ENCODE data around the gene XXYLT1.

Gene XXYLT1

DNA sequence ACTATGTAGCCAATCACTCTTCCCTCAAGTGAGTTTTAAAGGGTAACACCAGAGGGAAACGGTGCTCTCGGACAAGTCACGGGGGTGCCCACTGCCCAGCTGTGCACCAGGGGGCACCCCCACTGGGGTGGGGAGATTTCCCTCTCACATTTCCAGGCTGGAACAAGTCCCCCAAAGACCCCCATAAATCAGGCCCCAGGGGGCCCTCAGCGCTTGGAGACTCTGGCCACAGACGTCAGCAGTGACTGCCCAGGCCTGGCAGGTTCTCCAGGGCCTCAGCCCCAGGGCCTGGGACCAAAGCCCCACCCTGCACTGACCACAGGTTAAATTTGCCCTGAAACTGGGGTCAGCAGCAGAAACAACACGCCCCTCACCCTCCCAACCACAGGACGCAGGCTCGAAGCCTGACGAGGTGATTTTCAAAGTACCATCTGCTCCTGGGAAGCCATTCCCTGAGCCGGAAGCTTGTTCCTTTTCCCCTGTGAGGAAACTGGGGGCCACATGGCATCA, 17.0 kb downstream of the XXYLT1 start:
- peak; percentile 71 for TF ChIP-seq ZIC2 (tag by site-specific recombination; IDR thresholded peaks at IDR 0.05)
- TF ChIP-seq ZNF791 (tag by site-specific recombination; IDR thresholded peaks at IDR 0.05): no peak
- TF ChIP-seq, protein P1, sequence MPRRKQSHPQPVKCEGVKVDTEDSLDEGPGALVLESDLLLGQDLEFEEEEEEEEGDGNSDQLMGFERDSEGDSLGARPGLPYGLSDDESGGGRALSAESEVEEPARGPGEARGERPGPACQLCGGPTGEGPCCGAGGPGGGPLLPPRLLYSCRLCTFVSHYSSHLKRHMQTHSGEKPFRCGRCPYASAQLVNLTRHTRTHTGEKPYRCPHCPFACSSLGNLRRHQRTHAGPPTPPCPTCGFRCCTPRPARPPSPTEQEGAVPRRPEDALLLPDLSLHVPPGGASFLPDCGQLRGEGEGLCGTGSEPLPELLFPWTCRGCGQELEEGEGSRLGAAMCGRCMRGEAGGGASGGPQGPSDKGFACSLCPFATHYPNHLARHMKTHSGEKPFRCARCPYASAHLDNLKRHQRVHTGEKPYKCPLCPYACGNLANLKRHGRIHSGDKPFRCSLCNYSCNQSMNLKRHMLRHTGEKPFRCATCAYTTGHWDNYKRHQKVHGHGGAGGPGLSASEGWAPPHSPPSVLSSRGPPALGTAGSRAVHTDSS (tag by site-specific recombination; IDR thresholded peaks at IDR 0.05): no peak
- no peak for TF ChIP-seq ZNF571 (tag by site-specific recombination; IDR thresholded peaks at IDR 0.05)
- no peak for TF ChIP-seq ZNF623 (tag by site-specific recombination; IDR thresholded peaks at IDR 0.05)
- no peak for TF ChIP-seq ZNF302 (tag by site-specific recombination; IDR thresholded peaks at IDR 0.05; ENCODE audit: low read depth)
- no peak for TF ChIP-seq ZNF670 (tag by site-specific recombination; IDR thresholded peaks at IDR 0.05; ENCODE audit: low read depth)
- Histone ChIP-seq H3K4me1 (ENCODE audit: control insufficient read depth, insufficient read depth, low read length) (peaks cover 7% of the 10 kb centered on the region), H3K4me3 (ENCODE audit: low read depth, low read length) (no peak overlapping the region), H3K36me3 (ENCODE audit: control insufficient read depth in 2 of 2, insufficient read depth in 1 of 2, low read length in 2 of 2) (peaks cover 0 to 5% of the 10 kb centered on the region in 2 experiments; a peak in 1 of 3 replicates), H3K27ac (ENCODE audit: extremely low read depth, low read depth, low read length) (no peak overlapping the region), H3K9me3 (ENCODE audit: control insufficient read depth, insufficient read depth, low read depth, low read length) (no peaks in the 10 kb centered on the region)
- ChIA-PET CTCF (interaction anchor here (0.7 kb wide), 1 partner anchor 19 kb away, joined by 3 read pairs; no protein-coding TSS in a partner anchor), POLR2A (no interaction called here)

DNA sequence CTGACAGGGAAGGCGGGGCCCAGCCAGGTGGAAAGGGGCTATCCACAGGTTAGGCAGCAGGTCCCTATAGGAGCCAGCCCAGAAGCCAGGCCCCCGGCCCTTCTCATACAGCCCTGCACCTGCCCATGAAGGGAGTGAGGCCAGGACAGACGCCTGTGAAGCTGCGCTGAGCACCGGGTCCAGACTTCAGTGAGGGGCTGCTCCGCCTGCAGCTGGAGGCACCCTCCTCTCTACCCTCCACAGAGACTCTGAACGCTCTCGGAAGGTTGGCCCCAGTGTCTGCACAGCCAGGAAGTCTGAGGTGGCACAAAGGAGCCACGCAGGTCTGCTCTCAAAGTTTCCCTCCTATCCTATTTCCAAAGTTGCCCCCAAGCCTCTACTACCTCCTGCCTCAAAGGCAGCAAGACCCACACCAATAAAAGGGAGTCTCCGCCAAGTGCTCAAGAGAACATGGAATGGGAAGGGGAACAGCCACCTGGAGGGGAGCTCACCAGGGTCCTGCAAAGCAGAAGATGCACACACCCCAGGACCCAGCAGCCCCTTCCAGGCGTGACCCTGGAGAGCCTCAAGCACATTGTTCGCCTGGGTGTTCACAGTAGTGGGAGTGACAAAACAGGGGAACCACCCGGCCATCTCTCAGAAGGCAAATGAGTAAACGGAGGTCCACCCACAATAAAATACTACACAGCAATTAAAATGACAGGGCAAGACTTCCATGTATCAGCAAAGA, 19.5 kb downstream of the XXYLT1 start:
- H3K27ac ChIP-seq (ENCODE audit: extremely low read depth, low read depth, low read length): no peak overlapping the region
- 0 out of 2 replicates have a peak, but pooled peaks cover 2% of the 10 kb centered on the region for H3K4me1 ChIP-seq (ENCODE audit: control insufficient read depth, insufficient read depth, low read length)
- TF ChIP-seq, protein P2, sequence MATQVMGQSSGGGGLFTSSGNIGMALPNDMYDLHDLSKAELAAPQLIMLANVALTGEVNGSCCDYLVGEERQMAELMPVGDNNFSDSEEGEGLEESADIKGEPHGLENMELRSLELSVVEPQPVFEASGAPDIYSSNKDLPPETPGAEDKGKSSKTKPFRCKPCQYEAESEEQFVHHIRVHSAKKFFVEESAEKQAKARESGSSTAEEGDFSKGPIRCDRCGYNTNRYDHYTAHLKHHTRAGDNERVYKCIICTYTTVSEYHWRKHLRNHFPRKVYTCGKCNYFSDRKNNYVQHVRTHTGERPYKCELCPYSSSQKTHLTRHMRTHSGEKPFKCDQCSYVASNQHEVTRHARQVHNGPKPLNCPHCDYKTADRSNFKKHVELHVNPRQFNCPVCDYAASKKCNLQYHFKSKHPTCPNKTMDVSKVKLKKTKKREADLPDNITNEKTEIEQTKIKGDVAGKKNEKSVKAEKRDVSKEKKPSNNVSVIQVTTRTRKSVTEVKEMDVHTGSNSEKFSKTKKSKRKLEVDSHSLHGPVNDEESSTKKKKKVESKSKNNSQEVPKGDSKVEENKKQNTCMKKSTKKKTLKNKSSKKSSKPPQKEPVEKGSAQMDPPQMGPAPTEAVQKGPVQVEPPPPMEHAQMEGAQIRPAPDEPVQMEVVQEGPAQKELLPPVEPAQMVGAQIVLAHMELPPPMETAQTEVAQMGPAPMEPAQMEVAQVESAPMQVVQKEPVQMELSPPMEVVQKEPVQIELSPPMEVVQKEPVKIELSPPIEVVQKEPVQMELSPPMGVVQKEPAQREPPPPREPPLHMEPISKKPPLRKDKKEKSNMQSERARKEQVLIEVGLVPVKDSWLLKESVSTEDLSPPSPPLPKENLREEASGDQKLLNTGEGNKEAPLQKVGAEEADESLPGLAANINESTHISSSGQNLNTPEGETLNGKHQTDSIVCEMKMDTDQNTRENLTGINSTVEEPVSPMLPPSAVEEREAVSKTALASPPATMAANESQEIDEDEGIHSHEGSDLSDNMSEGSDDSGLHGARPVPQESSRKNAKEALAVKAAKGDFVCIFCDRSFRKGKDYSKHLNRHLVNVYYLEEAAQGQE (tag by site-specific recombination; IDR thresholded peaks at IDR 0.05): peak; percentile 37; the same call in 1 of the 2 replicates
- TF ChIP-seq ZNF521 (tag by site-specific recombination; IDR thresholded peaks at IDR 0.05) (no peak), ZNF549 (tag by site-specific recombination; IDR thresholded peaks at IDR 0.05) (no peak), ZFHX2 (tag by site-specific recombination; conservative IDR thresholded peaks at IDR 0.05) (peak; percentile 45), ZNF214 (tag by site-specific recombination; IDR thresholded peaks at IDR 0.05; ENCODE audit: borderline replicate concordance) (no peak), KLF1 (tag by site-specific recombination; IDR thresholded peaks at IDR 0.05) (peak; percentile 94), ZNF404 (tag by site-specific recombination; IDR thresholded peaks at IDR 0.05) (no peak)
- TF ChIP-seq, protein P3, sequence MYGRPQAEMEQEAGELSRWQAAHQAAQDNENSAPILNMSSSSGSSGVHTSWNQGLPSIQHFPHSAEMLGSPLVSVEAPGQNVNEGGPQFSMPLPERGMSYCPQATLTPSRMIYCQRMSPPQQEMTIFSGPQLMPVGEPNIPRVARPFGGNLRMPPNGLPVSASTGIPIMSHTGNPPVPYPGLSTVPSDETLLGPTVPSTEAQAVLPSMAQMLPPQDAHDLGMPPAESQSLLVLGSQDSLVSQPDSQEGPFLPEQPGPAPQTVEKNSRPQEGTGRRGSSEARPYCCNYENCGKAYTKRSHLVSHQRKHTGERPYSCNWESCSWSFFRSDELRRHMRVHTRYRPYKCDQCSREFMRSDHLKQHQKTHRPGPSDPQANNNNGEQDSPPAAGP (tag by site-specific recombination; IDR thresholded peaks at IDR 0.05): 0 out of 2 replicates have a peak, but pooled peaks have one; percentile 26
- ChIA-PET CTCF (interaction anchor here (1.2 kb wide), 1 partner anchor 569 kb away, joined by 5 read pairs; no protein-coding TSS in a partner anchor), POLR2A (no interaction called here)
- no peak overlapping the region for H3K4me3 ChIP-seq (ENCODE audit: low read depth, low read length)
- H3K36me3 ChIP-seq (ENCODE audit: control insufficient read depth in 2 of 2, insufficient read depth in 1 of 2, low read length in 2 of 2): peaks cover 0 to 8% of the 10 kb centered on the region in 2 experiments; a peak in 1 of 3 replicates
- H3K9me3 ChIP-seq (ENCODE audit: control insufficient read depth, insufficient read depth, low read depth, low read length): no peaks in the 10 kb centered on the region

All from HEK293 (cell line).